ENCODE measurements around the gene HTRA2.

- TF ChIP-seq CTCF (IDR thresholded peaks at IDR 0.05; ENCODE audit: low read depth, low read length) = no peak
- TF ChIP-seq EZH2phosphoT487 (IDR thresholded peaks at IDR 0.05; ENCODE audit: low read depth) = no peak
Measured at GRCh38 chr2:74501335-74502071, 28.2 kb upstream of the HTRA2 start.
